Upper lobe of left lung (tissue), 6 donors: ENCODE measurements around the gene HAGHL. TPM values are rescaled to one million over a fixed set of nuclear protein-coding genes. Genes with fewer than 3 reads are reported as not detected.
"Not testable (repeated sequence)": the region's sequence is repeated elsewhere in the genome, so short reads cannot be mapped to it uniquely, and the experiment has no call there.

ENCODE experiments used
- ATAC-seq, 2 donors: fragments of 200-7000 bp; cut with Tn5 transposase; one replicate each; pipeline ENCODE4 v1.9.1; 2022; ENCODE audit warnings: mild to moderate bottlenecking in 2 of 2, moderate library complexity in 2 of 2; ENCODE audit not compliant: low FRiP score in 2 of 2
- DNase-seq, 2 donors: peaks; one replicate each; pipeline ENCODE4 v3.0.0-alpha.2; 2019 to 2020
- H3K27ac ChIP-seq, 4 donors: fragments of 200-600 bp; sonication (generic); one replicate each; pipeline ENCODE4 v1.5.1; 2016 to 2019
- H3K27me3 ChIP-seq, 4 donors: fragments of 200-600 bp; sonication (generic); one replicate each; pipeline ENCODE4 v1.5.1; 2017 to 2019
- H3K36me3 ChIP-seq, 4 donors: fragments of 200-600 bp; sonication (generic); one replicate each; pipeline ENCODE4 v1.5.1; 2016 to 2019
- H3K4me1 ChIP-seq, 4 donors: fragments of 200-600 bp; sonication (generic); one replicate each; pipeline ENCODE4 v1.5.1; 2018 to 2019
- H3K4me3 ChIP-seq, 4 donors: fragments of 200-600 bp; sonication (generic); one replicate each; pipeline ENCODE4 v1.5.1; 2017 to 2019; ENCODE audit warnings: mild to moderate bottlenecking in 2 of 4, moderate library complexity in 1 of 4
- H3K9me3 ChIP-seq, 4 donors: fragments of 200-600 bp; sonication (generic); one replicate each; pipeline ENCODE4 v1.5.1; 2018 to 2019
- EP300 ChIP-seq, 4 donors: sonication (generic); formaldehyde crosslinking; IDR thresholded peaks; one replicate each; pipeline ENCODE4 v1.5.1; 2017; ENCODE audit warnings: antibody characterized with exemption in 4 of 4, control low read depth in 2 of 4
- POLR2A ChIP-seq, 4 donors: fragments of 450-650 bp; IDR thresholded peaks; one replicate each; pipeline ENCODE4 v1.5.1; 2016 to 2017; ENCODE audit warnings: antibody characterized with exemption in 4 of 4, mild to moderate bottlenecking in 2 of 4
- POLR2AphosphoS5 ChIP-seq, 2 donors: sonication (generic); formaldehyde crosslinking; IDR thresholded peaks; one replicate each; pipeline ENCODE4 v1.5.1; 2017; ENCODE audit warnings: antibody characterized with exemption in 2 of 2
- WGBS, 2 donors: methylation state at CpG; one replicate each; pipeline ENCODE4 v1.1.5; 2017 to 2018; 5-methylcytosine and 5-hydroxymethylcytosine counted together
- total RNA-seq, 6 donors: library from RNA; depleted of rRNA in 4 of 6; stranded (reverse); fragments of >200 nt in 4 of 6; gene quantifications; one replicate each; pipeline versions ENCODE4 v1.1.0 to v1.2.1, GENCODE V29; 2016 to 2021
- TF ChIP-seq, protein P1 (sequence below), 6 experiments: fragments of 450-650 bp in 4 of 6; fragments of 200-600 bp in 2 of 6; sonication (generic) in 2 of 6; IDR thresholded peaks; one replicate each; pipeline ENCODE4 v1.5.1; 2016 to 2019; ENCODE audit warnings: antibody characterized with exemption in 6 of 6
- donor health status: DM: no; HTN: no; CAD: no; lungs with moderate emphysema.
- donor health status: DM: no; HTN: yes; CAD: no; lungs with severe emphysema.

HAGHL gene
- total RNA-seq, 6 donors from 2014 or later = 4.0 to 43.0 (median 13.5) TPM

DNA sequence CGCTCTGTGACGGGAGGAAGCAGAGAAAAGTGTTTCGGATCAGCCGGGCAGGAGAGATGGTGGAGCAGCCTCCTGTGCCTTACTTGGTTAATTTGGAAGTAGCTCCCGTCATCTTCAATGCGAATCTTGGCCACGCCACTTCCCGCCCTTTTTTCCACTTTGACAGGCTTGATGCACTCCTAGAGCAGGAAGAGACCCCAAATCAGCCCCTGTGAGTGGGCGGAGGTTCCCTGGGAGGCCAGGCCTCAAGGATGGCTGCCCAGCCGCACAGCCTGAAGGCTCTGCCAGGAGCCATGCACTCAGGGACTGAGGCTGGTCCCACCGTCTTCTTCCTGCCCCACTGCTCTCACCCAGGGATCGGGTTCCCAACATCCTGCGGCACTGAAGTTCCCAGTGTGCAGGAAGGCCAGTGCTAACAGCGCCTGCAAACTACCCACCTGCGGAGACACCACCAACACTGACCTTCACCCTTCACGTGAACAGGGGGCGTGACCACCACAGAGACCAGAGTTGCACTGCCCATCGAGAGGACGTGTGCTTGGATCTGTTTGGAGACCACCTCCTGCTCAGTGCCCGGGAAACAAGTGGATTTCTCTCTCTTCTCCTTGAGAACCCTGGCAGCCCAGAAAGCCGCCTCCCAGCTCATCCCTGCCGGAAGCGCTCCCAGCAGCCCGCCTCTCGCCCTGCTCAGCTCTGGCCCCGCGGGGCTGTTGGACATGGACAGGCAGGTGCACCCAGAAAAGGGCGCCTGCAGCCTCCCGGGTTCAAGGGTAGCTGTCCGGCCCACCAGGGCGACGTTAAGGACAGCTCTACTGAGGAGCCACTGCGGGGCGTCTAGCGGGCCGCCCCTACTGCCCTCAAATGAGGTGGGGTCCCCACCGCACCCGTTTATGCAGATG lies 12.9 kb downstream of the HAGHL start:
- Histone ChIP-seq H3K27ac (peak overlapping the region in 2 of 4 donors; percentile 8 to 82), H3K4me1 (peaks cover 13 to 17% (median 13%) of the 10 kb centered on the region in 4 donors), H3K36me3 (peaks cover 0 to 37% (median 24%) of the 10 kb centered on the region in 4 donors), H3K4me3 (peak overlapping the region; percentile 72 to 99 (median 88)), H3K27me3 (no peaks in the 10 kb centered on the region), H3K9me3 (no peaks in the 10 kb centered on the region)
- 51 to 78% methylated on average over 20 to 37 of the region's 38 CpGs for WGBS, 2 donors
- peak in 1 of 2 donors; percentile 1 for DNase-seq
- ATAC-seq = no peak
- TF ChIP-seq EP300 (IDR thresholded peaks at IDR 0.05) (no peak), POLR2A (IDR thresholded peaks at IDR 0.05) (no peak), POLR2AphosphoS5 (IDR thresholded peaks at IDR 0.05) (no peak)
- TF ChIP-seq, protein P1, sequence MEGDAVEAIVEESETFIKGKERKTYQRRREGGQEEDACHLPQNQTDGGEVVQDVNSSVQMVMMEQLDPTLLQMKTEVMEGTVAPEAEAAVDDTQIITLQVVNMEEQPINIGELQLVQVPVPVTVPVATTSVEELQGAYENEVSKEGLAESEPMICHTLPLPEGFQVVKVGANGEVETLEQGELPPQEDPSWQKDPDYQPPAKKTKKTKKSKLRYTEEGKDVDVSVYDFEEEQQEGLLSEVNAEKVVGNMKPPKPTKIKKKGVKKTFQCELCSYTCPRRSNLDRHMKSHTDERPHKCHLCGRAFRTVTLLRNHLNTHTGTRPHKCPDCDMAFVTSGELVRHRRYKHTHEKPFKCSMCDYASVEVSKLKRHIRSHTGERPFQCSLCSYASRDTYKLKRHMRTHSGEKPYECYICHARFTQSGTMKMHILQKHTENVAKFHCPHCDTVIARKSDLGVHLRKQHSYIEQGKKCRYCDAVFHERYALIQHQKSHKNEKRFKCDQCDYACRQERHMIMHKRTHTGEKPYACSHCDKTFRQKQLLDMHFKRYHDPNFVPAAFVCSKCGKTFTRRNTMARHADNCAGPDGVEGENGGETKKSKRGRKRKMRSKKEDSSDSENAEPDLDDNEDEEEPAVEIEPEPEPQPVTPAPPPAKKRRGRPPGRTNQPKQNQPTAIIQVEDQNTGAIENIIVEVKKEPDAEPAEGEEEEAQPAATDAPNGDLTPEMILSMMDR (IDR thresholded peaks at IDR 0.05) = no peak

DNA sequence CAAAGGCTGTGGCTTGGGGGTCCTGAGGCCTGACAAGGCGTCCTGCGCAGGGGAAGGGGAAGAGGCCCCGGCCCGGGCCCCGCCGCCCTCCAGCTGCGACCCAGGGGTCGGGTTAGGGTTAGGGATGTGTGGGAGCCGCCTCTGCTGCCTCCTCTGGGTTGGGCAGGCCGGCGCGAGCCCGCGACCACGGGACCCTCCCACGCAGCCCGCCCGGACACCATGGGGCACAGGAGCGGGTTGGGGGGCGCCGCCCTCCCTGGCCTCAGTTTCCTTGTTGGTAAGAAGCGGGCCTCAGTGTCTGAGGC lies 13.5 kb downstream of the HAGHL start:
- TF ChIP-seq POLR2A (IDR thresholded peaks at IDR 0.05) (no peak), POLR2AphosphoS5 (IDR thresholded peaks at IDR 0.05) (no peak), EP300 (IDR thresholded peaks at IDR 0.05) (no peak)
- TF ChIP-seq, protein P1 (IDR thresholded peaks at IDR 0.05) = no peak
- Histone ChIP-seq H3K4me3 (peak overlapping the region; percentile 72 to 99 (median 88)), H3K27me3 (no peaks in the 10 kb centered on the region), H3K36me3 (peaks cover 0 to 31% (median 21%) of the 10 kb centered on the region in 4 donors), H3K9me3 (no peaks in the 10 kb centered on the region), H3K27ac (peak overlapping the region; percentile 8 to 82 (median 66)), H3K4me1 (peaks cover 13 to 17% (median 13%) of the 10 kb centered on the region in 4 donors)
- WGBS, 2 donors = 0% methylated on average over 13 of the region's 22 CpGs; no CpG with 5 or more reads in 1 of the 2 donors
- DNase-seq = peak in 1 of 2 donors; percentile 88
- peak in 1 of 2 donors; percentile 25 for ATAC-seq

DNA sequence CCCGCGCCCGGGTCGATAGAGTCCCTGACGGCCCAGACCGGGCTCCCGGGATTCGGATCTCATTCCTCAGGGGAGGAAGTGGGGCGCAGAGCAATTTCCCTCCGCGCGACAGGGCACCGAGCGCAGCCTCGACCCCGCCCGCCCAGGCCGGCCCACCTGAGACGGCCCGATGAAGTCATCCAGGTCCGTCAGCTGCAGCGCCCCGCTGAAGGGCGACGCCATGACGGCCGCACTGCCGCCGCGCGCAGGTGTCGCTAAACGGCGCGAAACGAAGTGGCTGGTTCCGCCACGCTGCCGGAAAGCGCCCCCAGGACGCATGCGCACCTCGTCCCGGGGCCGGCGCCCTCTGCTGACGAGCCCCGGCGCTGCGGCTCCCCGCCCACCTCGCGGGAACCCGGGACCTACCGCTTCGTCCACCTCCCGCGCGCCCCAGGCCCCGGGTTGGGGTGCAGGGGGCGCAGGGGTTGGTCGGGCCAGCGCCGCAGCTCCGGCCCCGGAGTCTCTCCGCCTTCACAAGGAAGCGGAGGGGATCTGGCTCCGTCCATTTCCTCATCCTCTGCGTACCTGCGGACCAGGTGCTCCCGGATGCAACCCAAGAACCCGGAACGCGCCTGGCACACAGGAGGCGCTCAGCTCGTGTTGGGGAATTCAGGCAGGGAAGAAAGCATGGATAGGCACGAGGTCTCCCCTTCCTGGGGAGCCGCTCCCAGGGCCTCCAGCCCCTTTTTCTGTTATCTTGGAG lies 14.0 kb downstream of the HAGHL start, which contains the start of gene CIAO3:
Gene CIAO3, minus strand, starts transcription at position 234 of the 742 bp plus-strand sequence. Its CDS starts 12 bp downstream, at position 222.
- TF ChIP-seq POLR2AphosphoS5 (IDR thresholded peaks at IDR 0.05) = peak; percentile 100
- TF ChIP-seq, protein P1 (IDR thresholded peaks at IDR 0.05) = peak; percentile 93 to 100 (median 98)
- peak in 2 of 4 donors; percentile 68 to 86 for TF ChIP-seq POLR2A (IDR thresholded peaks at IDR 0.05)
- peak in 1 of 4 donors; percentile 98 for TF ChIP-seq EP300 (IDR thresholded peaks at IDR 0.05)
- H3K36me3 ChIP-seq = peaks cover 0 to 26% (median 18%) of the 10 kb centered on the region in 4 donors
- H3K27ac ChIP-seq = peak within 1 kb of the TSS; percentile 8 to 82 (median 66)
- WGBS, 2 donors = 0 to 2% methylated on average over 7 to 26 of the region's 79 CpGs
- DNase-seq = peak; percentile 88 to 99
- no peaks in the 10 kb centered on the region for H3K27me3 ChIP-seq
- peak within 1 kb of the TSS; percentile 72 to 99 (median 88) for H3K4me3 ChIP-seq
- no peaks in the 10 kb centered on the region for H3K9me3 ChIP-seq
- ATAC-seq = peak; percentile 91 to 96
- H3K4me1 ChIP-seq = peaks cover 13 to 17% (median 13%) of the 10 kb centered on the region in 4 donors

DNA sequence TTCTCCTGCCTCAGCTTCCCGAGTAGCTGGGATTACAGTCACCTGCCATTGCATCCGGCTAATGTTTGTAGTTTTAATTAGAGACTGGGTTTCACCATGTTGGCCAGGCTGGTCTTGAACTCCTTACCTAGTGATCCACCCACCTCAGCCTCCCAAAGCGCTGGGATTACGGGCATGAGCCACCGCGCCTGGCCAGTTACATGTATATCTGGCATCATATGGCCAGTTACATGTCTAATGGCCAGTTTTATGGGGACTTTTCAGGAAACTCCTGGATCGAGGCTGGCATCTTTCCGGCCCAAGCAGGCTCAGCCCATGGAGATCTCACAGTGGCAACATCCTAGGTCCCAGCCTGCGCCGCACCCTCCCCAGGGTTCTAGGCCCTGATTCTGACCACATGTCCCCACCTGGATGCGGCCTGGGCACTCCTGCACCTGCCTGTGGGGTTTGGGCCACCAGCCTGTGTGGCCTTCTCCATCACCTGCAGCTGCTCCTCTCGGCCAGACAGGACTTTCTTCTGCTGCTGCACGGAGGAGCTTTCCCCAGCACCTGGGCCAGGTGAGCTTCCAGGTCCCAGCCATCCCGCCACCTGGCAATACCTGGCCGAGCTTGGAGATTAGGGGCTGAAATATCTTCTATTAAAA lies 15.2 kb downstream of the HAGHL start:
- peaks cover 13 to 17% (median 13%) of the 10 kb centered on the region in 4 donors for H3K4me1 ChIP-seq
- DNase-seq (peak in 1 of 2 donors; percentile 74), ATAC-seq (no peak)
- TF ChIP-seq POLR2A (IDR thresholded peaks at IDR 0.05) = no peak
- TF ChIP-seq, protein P1 (IDR thresholded peaks at IDR 0.05) = no peak
- no peak for TF ChIP-seq EP300 (IDR thresholded peaks at IDR 0.05)
- no peak for TF ChIP-seq POLR2AphosphoS5 (IDR thresholded peaks at IDR 0.05)
- no peak overlapping the region for H3K4me3 ChIP-seq
- H3K36me3 ChIP-seq = peaks cover 0 to 14% (median 6%) of the 10 kb centered on the region in 4 donors
- no peaks in the 10 kb centered on the region for H3K27me3 ChIP-seq
- no peak overlapping the region for H3K27ac ChIP-seq
- 89 to 90% methylated on average over 11 to 14 of the region's 15 CpGs for WGBS, 2 donors
- no peaks in the 10 kb centered on the region for H3K9me3 ChIP-seq

DNA sequence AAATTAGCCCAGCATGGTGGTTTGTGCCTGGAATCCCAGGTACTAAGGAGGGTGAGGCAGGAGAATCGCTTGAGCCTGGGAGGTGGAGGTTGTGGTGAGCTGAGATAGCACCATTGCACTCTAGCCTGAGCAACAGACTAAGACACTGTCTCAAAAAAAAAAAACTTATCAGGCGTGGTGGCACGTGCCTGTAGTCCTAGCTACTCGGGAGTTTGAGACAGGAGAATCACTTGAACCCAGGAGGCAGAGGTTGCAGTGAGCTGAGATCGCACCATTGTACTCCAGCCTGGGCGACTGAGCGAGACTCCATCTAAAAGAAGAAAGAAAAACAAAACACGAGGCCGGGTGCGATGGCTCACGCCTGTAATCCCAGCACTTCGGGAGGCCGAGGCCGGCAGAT lies 16.0 kb downstream of the HAGHL start:
- H3K36me3 ChIP-seq, H3K9me3 ChIP-seq, ATAC-seq, H3K27me3 ChIP-seq, DNase-seq, H3K27ac ChIP-seq, H3K4me3 ChIP-seq: not testable (repeated sequence)
- H3K4me1 ChIP-seq = peaks cover 13 to 17% (median 13%) of the 10 kb centered on the region in 4 donors
- WGBS, 2 donors = 80 to 81% methylated on average over 14 of the region's 14 CpGs
